PC-9 (cell line): ENCODE measurements around the gene OR52D1.

Source experiments
- CTCF ChIP-seq: fragments of 200-600 bp; sonication (generic); conservative IDR thresholded peaks from 2 replicates; pipeline ENCODE4 v1.6.1; 2017; ENCODE audit warnings: mixed run types, antibody characterized with exemption, mild to moderate bottlenecking, moderate library complexity
- EZH2 ChIP-seq: fragments of 200-600 bp; sonication (generic); IDR thresholded peaks from 2 replicates; pipeline ENCODE4 v1.8.0; 2017; ENCODE audit warnings: antibody characterized with exemption, low read depth

- TF ChIP-seq CTCF (no peak), EZH2 (no peak)
These were observed 2.1 kb upstream of the OR52D1 start for GRCh38 chr11:5486421-5486820.
